GM12801 (cell line): ENCODE measurements around the gene DDIT4.

Source experiments
- CTCF ChIP-seq: IDR thresholded peaks from one replicate; pipeline ENCODE4 v1.5.1; 2011; ENCODE audit warnings: control low read depth; ENCODE audit not compliant: insufficient read length; ENCODE audit errors: extremely low read depth

Gene DDIT4

GRCh38 chr10:72235544-72236279 is 38.0 kb upstream of the DDIT4 start:
- TF ChIP-seq CTCF, result no peak

GRCh38 chr10:72238392-72239175 is 35.1 kb upstream of the DDIT4 start:
- TF ChIP-seq CTCF, result no peak

GRCh38 chr10:72239409-72239808 is 34.3 kb upstream of the DDIT4 start:
- no peak for TF ChIP-seq CTCF

- no peak for TF ChIP-seq CTCF
Measured at GRCh38 chr10:72240371-72240770, 33.4 kb upstream of the DDIT4 start.

GRCh38 chr10:72241691-72242252 is 32.0 kb upstream of the DDIT4 start:
- no peak for TF ChIP-seq CTCF

GRCh38 chr10:72242675-72243074 is 31.0 kb upstream of the DDIT4 start:
- no peak for TF ChIP-seq CTCF

GRCh38 chr10:72243822-72244437 is 29.8 kb upstream of the DDIT4 start:
- TF ChIP-seq CTCF, result no peak
